GM19455 (cell line): ENCODE results near the gene CHST8.

Experiments used
- ATAC-seq: cut with Tn5 transposase; IDR thresholded peaks from one replicate; pipeline ENCODE4 v1.9.1; 2021; ENCODE audit not compliant: unreplicated experiment

Gene CHST8

DNA sequence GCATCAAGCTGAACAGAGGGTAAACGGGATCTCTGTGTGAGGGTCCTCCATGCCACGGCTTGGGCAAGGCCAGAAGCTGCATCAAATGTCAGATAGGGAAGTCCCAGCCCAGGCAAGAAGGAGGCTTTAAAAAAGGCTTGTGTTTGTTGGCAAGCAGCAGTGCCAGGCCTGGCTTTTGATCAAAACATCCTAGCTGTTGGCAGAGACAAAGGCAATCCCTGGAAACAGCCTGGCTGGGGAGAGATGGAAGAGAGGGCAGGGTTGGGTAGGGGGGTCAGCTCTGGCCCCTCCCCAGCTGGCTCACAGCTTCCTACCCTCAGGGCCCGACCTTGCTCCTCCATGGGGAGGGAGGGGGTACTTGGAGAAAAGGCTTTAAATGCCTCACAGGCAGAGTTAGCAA lies 113.2 kb downstream of the CHST8 start:
- ATAC-seq = no peak

DNA sequence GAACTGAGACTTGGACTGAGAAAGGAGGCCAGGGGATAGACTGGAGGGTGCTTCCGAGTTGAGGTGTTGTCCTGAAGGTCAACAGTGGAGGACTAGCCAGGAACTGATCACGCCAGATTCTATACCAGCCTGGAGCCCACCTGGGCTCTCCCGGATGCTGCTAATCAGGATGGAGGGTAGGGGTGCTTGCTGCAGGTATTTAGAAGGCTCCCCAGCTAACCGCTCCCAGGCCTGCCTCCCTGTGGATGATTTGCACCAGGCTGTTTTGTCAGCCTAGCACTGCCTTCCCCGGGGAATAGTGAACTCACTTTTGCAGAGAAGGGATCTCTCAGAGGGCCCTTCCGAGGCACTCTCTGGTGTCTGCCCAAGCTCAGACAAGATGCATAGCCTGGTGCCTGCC lies 114.4 kb downstream of the CHST8 start:
- ATAC-seq = no peak

DNA sequence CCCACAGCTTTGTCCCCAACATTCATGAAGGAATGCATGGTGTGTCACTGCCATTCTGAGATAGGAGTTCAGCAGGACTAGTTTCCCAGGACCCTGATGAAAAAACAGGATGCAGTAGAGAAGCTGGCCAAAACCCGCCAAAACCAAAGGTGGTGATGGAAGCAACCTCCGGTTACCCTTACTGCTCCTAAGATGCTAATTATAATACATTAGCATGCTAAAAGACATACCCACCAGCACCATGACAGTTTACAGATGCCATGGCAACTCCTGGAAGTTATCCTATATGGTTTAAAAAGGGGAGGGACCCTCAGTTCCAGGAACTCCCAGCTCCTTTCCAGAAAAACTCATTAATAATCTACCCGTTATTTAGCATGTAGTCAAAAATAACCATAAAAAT lies 115.0 kb downstream of the CHST8 start:
- ATAC-seq = no peak

DNA sequence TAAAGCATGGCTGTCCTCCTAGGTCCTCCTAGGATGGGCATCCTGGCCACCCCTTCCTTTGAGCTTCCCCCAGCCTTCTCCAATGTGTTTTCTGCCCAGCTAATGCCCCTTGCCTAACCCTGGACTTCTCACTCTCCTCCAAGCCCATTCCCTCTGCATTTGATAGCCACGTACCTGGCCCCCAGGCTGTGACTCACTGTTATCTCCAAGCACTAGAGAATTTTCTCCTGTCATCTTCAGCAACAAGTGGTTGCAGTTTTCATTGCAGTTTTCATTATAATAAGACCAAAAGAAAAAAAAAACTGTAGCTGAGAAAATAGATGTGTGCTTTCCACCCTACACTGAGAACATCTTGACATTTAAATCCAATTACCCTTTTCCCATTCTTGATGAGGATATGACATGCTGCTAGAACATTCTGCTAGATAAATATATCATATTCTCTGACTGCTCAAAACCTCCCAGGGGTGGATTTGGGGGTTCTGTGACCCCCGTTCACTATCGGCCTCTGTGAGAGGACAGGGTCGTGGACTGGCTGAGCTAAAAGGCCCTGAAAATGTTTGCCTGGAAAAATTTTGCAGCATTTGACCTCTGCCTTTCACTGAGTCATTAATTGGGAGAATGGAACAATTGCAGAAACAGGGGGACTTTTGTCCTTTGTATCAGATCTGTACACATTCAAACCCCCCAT lies 116.1 kb downstream of the CHST8 start:
- ATAC-seq = no peak

DNA sequence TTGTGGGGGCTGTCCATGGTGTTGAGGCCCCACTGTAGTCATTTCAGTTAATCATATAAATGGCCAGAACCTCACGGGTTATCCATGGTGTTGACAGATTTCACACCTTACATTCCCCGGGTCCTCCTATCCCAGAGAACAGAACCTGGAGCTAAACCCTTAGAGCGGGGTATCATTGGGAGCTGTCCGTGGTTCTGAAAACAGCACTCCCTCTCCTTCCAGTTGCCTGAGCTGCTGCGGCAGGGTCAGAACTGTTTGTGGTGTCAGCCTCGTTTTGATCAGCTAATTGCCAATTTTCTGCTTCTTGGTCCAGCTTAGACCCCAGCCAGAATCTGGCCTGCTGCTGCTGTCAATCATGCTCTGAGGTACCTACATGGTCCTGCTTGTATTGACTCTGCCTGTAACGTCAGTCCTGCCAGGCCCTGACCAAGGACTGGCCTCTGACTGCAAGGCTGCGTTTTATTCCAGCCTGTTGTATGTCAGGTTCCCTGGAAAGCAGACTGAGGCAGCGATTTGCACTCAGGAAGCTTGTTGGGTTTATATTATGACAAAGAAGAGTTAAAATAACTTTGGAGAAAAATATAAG lies 119.2 kb downstream of the CHST8 start:
- no peak for ATAC-seq

DNA sequence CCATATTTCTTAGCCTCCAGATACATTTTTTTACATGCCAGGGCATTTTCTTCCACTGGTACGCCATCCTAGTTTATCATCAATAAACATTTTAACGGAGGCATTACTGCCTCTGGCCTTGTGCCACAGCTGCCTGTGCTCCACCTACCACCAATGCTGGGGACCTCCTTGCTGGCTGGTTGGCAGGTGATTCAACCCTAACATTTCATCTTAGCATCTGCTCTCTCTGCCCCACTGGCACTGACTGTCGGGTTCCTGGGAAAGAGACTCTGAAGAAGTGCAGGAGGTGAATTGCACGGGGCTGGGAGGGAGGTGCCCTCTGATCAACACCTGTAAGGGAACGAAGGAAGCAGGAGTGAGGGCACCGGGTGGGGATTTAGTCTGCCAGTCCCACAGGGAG lies 123.5 kb downstream of the CHST8 start:
- ATAC-seq = no peak

GRCh38 chr19:33746159-33746558 lies 124.4 kb downstream of the CHST8 start:
- ATAC-seq = no peak

- ATAC-seq = no peak
Observed at GRCh38 chr19:33747273-33747672, 125.5 kb downstream of the CHST8 start.

DNA sequence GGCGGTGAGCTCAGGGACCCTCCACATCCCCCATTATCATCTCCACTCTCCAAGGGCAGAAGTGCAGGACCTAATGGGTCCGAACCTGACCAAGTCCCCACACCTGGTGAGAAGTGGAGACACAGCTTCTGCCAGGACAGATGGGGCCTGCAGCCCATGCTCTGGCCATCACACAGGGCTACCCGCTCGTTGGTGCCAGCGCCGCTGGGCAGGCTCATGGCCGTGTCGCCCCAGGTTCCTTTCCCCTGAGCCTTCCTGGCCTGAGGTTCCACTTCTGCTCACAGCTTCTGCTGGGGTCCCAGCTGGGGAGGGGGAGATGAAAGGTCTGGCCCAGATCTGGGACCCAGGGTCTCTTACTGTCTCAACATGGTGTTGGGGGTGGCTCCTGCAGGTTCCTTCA lies 126.5 kb downstream of the CHST8 start:
- ATAC-seq = no peak

GRCh38 chr19:33749016-33749415 lies 127.3 kb downstream of the CHST8 start:
- no peak for ATAC-seq

DNA sequence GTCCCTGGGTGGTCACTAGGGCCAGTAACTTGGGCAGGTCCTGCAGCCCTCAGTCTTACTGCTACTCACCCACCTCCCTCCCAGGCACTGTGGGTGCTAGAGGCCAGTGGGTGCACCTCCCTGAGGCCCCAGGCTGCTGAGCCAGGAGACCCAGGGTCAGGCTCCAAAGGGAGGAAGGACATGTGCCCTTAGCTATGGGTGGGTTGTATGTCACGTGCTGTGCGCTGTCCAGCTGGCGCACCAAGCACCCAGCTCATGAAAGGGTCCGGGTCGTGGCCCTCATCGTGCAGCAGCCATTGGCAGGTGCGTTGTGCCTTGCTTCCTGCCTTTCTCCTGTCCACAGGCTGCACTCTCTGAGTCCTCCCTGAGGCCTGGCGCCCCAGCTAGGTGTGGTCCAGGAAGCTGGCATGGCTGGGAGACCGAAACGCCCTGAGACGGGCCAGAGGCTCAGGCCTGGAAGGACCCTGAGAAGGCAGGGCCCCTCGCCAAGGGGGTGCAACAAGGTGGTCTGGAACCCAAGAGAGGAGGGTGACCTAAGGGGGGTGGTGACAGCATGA lies 127.9 kb downstream of the CHST8 start:
- no peak for ATAC-seq

DNA sequence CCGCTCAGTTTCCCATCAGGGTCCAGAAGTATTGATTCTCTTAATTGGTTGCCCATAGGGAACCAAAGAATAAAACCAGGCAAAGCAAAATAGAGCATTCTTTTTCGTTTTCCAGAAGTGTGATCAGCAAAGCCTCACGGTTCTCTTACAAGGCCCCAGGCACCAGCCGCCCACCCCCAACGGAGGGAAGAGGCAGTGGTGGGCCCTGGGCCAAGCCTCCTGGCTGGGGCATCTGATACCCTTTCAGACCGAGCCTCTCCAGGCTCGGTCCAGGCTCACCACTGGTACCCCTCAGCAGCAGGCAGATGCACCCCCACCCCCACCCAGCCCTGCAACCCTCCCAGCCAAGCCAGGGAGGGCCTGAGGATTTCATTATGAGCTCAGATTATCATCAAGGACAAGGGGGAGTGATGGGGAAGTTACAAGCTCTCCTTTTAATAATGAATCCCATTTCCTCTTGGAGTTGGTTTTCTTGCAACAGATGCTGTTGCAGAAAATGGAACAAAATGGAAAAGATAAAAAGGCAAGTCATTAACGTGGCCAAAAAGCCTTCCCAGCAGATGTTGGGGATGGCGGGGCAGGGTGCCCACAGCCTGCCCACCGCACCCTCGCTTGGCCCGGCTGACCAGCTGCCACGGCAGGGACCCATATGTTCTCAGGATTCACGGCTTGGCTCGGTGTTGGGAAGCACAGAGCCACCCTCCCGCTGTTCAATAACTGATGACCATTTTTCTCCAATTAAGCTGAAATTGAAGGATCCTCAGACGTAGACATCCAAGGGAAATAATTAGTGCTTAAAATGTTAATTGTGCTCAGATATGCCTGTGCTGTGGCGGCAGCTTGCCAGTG lies 129.1 kb downstream of the CHST8 start:
- no peak for ATAC-seq

- no peak for ATAC-seq
Observed at GRCh38 chr19:33751436-33751770, 129.7 kb downstream of the CHST8 start.

- no peak for ATAC-seq
Observed at GRCh38 chr19:33752018-33752800, 130.5 kb downstream of the CHST8 start.

DNA sequence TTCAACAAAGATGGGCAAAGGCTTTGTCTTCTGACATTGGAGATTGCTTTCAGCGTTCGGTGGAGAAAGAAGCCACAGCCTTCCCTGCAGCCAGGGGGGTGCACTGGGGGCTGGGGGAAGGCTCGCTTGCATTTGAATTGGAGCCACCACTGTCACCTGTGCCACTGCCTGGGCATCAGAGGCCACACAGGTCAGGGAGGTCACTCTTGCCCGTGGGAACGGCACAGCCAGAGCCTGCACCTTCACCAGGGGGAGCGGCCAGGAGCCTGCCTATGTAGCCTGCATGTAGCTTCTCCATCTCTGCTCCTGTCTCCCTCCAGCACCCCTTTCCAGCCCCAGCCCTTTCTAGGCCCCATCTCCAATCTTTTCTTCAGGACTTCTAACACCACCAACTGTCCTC lies 131.2 kb downstream of the CHST8 start:
- ATAC-seq = no peak

GRCh38 chr19:33754361-33754760 lies 132.6 kb downstream of the CHST8 start:
- no peak for ATAC-seq

- no peak for ATAC-seq
Observed at GRCh38 chr19:33755099-33756035, 133.6 kb downstream of the CHST8 start.

DNA sequence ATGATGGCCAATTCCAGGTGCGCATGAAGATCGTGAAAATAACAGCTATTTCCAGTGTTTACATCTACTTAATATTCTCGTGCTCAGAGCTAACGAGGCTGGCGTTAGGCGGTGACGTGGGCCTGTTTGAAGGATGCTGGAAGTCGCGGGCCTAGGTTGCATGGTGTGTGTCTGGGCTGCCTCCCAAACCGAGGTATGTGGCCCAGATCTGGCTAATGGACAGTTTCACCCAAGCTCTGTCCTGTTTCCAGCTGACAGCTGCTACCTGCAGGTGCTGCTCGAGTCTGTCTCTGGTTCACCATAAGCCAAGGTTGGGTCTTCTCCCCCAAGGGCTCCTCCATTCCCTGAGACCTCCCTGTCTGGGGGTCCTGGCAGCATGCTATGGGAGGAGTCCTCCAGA lies 134.4 kb downstream of the CHST8 start:
- no peak for ATAC-seq

DNA sequence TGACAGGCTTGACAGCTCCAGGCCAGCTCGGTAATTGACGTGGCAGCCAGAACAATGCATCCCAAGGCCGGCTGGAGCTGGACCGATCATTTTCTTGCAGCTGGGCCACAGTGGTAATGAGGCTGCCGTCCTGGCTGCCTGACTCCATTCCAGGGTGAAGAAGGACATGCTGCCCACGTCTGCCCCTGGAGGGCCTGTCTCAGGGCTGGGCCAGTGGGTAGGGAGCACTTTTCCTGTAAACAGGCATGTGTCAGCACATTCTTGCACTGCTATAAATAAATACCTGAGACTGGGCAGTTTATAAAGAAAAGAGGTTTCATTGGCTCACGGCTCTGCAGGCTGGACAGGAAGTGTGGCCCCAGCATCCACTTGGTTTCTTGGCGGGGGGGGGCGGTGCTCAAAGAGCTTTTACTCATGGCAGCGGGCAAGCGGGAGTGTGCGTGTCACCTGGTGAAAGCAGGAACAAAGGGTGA lies 136.8 kb downstream of the CHST8 start:
- ATAC-seq = no peak

DNA sequence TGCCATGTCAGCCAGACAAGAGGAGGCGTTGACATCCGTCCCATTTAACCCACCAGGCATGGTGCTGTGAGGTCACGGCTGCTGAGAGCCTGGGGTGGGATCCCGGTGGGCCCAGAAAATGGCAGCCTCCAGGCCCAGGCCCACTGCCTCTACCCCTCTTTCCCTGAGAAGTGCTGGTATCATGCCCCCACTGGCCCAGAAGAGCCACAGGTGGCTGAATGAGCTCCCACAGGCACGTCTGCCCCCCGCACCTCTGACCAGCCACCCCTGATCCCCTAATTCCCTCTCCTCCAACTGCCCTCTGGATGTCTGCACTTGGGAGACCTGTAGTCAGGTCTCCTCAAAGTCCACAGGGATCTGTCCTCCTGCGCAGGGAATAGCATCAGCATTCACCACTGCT lies 137.6 kb downstream of the CHST8 start:
- no peak for ATAC-seq
